Stimulated activated CD4-positive, alpha-beta T cell treated with anti-CD3 and anti-CD28 coated beads, Interleukin-2, amount 100 ng/mL, for 24 hours (primary cell): ENCODE results near the gene GABPB1.

ENCODE experiments used
- DNase-seq, 2 donors: peaks; one replicate each; pipeline ENCODE4 v3.0.0-alpha.2; 2020

GABPB1 gene

DNA sequence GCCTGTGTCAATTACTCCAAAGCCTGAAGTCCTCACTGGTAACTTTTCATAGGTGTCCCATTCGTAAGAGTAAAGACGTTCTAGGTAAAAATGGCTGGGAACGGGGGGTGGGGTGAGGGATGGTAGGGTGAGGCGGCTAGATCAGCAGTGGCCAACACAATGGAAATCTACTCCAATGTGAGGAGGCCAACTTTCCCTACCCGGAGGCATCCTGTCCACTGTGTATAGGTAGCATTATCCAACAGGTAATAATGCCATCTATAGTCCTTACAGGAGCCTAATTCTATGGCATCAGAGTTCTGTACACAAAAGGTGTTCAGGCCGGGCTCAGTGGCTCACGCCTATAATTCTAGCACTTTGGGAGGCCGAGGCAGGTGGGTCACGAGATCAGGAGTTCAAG, 118.6 kb downstream of the GABPB1 start:
- DNase-seq = no peak

DNA sequence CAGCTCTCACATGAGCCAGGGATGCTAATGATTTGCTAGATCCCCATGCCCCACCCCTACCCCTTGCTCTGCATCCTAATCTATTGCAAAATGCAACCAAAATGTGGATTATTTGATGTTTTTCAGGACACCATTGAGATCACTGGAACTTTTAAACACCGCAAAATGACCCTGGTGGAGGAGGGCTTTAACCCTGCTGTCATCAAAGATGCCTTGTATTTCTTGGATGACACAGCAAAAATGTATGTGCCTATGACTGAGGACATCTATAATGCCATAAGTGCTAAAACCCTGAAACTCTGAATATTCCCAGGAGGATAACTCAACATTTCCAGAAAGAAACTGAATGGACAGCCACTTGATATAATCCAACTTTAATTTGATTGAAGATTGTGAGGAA, 119.2 kb downstream of the GABPB1 start:
- DNase-seq = no peak

DNA sequence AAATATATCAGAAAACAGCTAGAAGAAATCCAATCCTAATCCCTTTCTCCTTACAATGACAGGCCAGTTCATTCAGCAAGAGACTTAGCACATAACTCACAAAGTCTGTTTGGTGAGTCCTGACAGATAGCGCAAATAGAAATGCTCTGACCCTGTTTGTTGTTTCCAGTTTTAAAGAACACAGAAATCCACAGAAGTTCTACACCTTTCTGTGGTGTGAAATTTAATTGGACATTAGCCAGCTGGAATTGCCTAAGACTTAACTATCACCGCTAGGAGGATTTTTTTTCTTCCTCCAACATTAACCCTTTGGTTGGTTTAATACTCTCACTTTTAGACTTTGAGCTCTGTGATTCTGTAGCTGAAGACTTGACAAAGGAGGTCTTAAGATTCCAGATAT, 120.2 kb downstream of the GABPB1 start:
- no peak for DNase-seq

DNA sequence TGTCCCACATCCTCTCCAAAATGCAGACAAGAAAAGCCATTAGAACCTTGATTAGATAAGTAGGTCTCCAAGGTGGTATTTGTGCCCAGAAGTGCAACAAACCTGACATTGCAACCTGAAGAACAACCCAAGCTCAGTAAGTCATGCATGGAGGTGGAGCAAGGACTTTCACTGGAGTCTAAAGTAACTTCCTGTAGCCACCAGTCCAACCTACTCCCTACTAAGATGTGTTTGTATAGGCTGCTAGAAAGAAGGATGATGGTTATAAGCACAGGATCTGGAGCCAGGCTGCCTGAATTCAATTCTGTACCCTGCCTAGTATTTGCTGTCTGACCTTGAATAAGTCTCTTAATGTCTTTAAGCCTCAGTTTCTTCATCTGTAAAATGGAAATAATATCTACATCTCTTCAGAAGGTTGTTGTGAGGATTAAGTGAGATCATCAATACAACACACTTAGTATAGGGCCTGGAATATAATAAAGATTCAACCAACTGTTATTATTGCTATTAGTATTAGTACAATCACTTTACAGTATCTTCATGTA, 121.7 kb downstream of the GABPB1 start:
- no peak for DNase-seq

DNA sequence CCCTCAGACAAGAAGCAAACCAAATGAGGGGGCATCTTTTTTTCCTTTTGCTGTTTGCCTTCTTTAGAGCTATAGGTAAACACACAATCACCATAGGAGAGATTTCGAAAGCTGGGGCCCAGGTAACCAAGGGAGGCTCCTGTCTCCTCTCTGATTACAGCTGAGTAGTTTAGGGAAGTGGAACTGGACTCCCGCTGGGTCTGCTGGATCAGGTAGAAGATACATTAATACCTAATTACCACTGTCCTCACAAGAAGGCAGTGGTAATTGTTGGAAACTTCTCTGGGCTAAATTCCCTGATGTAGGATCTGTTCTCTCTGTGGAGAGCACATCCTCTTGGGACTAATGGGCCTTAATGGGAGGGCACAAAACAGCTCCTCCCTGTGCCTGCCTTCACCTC, 122.2 kb downstream of the GABPB1 start:
- DNase-seq = no peak

DNA sequence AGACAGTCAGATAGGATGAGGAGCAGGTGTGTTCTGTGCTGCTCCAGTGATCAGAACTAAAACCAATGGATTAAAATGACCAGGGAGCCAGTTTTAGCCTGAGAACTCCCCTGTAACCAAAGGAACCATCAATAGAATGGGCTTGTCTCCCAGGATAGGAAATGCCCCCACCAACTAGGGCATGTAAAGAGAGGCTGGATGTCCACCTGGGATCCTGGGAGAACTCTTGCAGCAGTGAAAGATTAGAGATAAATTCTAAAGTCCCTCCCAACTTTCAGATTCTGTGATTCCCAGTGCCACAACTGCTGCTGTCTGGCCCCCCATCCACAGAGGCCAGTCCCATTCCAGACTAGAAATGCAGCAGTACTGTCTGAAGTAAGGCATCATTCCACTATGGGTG, 123.2 kb downstream of the GABPB1 start:
- no peak for DNase-seq

DNA sequence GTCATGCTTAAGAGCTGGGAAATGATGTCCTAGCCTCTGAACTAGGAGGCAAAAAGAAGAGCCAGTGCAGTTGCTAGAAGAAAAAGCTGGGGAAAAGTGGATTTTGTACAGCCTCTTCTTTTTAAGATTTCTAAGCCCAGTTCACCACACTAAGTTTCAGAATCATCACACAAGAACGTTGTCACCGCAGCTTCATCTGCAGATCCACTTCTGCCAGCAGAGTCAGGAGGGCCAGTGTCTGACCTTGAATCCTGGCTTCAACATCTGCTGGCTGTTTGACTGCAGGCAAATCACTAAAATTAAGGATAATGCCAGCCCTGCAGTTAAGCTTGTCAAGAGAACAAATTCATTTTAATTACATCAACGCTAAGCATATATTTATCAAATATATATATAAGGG, 125.7 kb downstream of the GABPB1 start:
- no peak for DNase-seq

DNA sequence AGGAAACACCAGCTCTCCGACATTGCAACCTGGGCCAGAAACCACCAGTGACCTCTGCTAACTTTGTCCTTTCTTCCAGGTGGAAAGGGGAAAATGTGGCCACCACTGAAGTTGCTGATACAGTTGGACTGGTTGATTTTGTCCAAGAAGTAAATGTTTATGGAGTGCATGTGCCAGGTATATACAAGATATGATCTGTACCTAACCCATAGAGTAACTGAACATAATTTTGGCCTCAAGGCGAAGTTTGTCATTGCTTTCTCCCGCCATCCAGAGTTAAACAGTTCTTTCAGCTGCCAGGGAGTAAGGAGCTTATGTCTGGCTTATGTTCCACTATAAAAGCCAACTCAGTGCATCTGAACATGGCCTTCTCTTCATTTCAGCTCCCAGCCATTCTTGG, 126.1 kb downstream of the GABPB1 start:
- no peak for DNase-seq

DNA sequence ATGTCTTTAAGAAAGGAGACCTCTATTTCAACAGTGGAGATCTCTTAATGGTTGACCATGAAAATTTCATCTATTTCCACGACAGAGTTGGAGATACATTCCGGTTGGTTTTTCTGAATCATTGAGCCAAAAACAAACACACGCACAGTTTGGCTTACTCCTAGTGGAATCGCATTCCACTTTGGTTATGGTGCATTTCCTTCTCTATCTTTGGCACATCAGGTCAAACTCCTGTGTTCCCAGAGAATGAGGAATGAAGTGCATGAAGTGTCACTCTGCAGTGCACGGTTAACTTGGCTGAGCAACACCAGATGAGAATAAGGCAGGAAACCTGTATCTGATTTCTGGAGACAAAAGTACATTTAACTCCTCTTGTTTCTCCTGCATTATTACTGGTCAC, 127.9 kb downstream of the GABPB1 start:
- DNase-seq = no peak

DNA sequence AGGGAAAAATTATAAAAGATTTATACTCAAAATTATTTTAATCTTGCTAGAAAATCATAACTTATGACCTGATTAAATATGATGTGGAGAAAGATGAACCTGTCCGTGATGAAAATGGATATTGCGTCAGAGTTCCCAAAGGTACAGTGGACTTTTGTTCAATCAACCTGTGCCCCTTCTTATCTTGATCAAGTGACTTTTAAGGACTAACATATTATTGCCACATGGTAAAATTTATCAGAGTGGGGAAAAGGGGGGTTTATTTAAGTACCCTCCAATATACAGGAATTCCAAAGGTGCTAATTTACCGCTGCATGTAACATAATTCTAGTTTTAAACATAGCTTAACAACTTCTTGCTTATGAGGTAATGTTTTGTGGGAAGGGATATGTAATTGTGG, 129.1 kb downstream of the GABPB1 start:
- DNase-seq = no peak
